Astrocyte of the cerebellum (primary cell): ENCODE data around the gene STK24.

Experiments used
- DNase-seq: peaks from one replicate; pipeline ENCODE4 v3.0.0-alpha.2; 2011; ENCODE audit warnings: low read depth
- H3K4me3 ChIP-seq: 2 replicates; pipeline ENCODE4 v1.5.1; 2011; ENCODE audit warnings: mild to moderate bottlenecking, low read depth, low read length, moderate library complexity
- CTCF ChIP-seq: IDR thresholded peaks from 2 replicates; pipeline ENCODE4 v1.5.1; 2012; ENCODE audit warnings: low read length, low read depth, moderate library complexity, mild to moderate bottlenecking; ENCODE audit errors: missing control alignments
- in situ Hi-C: cut with HindIII; loops from 2 replicates; pipeline ENCODE4 v1.10.0; 2017; ENCODE audit warnings: low sequenced_read_pairs

Gene STK24

GRCh38 chr13:98471934-98472333 is 105.0 kb downstream of the STK24 start:
- in situ Hi-C loops, result no loop called here
- TF ChIP-seq CTCF, result no peak
- H3K4me3 ChIP-seq, result no peak overlapping the region
- no peak for DNase-seq

DNA sequence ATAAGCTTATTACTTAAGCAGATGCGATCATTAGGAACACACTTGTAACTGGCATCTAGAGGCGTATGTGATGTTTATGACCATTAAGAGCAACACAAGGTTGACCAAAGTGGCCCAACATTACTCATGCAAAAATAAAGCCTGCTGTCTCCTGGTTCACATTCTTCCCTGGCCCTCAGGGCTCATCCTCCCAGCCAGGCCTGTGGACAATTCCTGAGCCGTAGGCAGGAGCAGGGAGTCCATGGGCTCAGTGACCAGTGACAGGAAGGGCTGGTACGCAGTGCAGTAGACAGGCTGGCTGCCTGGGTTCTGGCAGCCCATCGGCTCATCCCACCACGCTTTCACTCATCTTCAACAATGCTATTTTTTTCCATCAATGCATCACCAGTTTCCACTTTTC is 106.0 kb downstream of the STK24 start:
- no peak for TF ChIP-seq CTCF
- DNase-seq, result no peak
- in situ Hi-C loops, result no loop called here
- no peak overlapping the region for H3K4me3 ChIP-seq

DNA sequence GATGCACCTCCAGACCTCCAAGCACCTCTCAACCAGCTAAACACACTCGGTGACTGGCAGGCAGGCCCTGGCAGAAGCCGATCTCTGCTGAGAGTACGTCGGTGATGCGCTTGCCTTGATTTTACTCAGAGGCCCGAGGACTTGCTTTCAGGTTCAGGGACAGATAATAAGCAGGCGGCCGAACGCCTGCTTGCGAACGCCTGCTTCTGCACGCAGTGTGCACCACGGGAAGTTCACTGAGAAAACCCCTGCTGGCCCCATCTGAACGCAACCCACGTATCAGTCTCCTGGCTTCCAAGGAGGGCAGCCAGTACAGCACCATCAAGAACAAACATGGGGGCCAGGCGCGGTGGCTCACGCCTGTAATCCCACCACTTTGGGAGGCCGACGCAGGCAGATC is 108.0 kb downstream of the STK24 start:
- TF ChIP-seq CTCF, result no peak
- no peak for DNase-seq
- no peak overlapping the region for H3K4me3 ChIP-seq
- in situ Hi-C loops, result no loop called here

DNA sequence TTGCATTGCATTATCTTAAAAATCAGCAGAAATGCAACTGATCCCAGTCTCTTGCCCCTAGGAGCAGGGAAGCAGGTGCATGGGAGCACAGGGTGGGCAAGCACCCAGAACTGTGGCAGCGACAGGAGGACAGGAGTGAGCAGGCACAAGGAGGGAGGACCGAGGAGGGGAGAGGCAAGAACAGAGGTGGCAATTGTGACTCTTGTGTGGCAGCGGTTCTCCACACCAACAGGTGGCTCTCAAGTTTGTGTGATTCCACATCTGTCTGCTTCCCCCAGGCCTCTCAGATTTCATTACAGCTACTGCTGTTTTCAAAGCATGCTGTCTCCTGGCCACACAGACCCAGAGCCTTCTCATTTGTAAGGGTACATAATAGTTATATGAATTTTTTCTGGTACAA is 108.5 kb downstream of the STK24 start:
- in situ Hi-C loops, result no loop called here
- no peak for DNase-seq
- H3K4me3 ChIP-seq, result no peak overlapping the region
- TF ChIP-seq CTCF, result no peak

DNA sequence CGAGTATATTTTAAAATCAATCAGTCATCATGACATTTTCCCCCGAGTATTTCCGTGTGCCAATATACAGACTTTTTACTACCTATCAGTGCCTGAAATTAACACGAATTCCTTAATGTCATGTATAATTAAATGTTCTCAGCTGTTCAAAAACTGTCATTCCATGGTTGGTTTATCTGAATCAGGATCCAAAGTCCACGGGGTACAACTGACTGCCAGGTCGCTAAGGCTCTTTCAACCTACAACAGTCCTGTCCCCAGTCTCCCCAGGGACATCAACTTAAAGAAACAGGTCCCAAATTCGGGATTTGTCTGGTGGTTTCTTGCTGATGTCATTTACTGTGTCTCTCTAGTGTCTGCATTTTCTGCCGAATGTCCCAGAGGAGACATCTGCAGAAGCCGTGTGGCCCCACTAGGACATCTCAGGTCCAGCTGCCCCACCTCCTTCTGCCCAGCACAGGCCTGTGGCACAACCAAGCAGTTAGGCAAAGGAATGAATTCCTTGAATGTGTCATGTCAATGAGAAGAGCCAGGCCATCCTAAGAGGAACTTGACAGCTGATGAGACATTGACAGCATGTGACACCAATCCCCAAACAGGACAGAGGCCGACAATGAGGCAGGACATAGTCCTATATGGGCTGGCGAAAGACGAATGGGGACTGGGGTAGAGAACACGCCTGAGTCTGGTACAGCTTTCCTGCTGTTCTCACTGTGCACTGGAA is 109.5 kb downstream of the STK24 start:
- in situ Hi-C loops, result no loop called here
- no peak overlapping the region for H3K4me3 ChIP-seq
- no peak for TF ChIP-seq CTCF
- DNase-seq, result no peak

DNA sequence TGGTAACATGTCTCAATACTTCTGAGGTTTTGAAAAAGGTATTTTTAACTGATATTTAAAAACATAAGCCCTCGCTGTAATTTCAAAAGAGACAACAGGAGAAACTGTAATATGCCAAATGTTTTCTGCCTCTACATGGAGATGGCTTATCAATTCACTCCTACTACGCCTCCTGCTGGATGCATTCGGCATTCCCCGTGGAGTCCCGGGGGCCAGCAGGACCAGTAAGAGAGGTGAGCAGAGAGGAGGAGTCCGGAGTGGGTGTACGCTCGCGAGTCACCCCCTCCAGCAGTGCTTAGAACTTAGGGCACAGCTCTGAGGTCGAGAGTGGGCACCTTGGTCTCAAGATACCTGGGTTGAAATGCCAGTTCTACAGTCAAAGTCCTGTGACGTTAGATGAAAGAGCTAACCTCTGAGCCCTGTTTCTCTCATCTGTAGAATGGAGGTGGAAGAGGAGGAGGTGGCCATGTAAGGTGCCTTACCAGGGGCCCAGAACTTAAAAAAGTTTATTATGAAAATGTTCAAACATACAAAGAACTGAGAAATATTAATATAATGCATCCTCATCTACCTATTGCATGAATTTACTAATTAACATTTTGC is 110.2 kb downstream of the STK24 start:
- in situ Hi-C loops, result no loop called here
- H3K4me3 ChIP-seq, result no peak overlapping the region
- no peak for DNase-seq
- TF ChIP-seq CTCF, result peak; percentile 84
